Activated CD4-positive, alpha-beta memory T cell treated with anti-CD3 and anti-CD28 coated beads, Interleukin-2, amount 10 ng/mL, durations not matched to agents 7 days and 5 days (primary cell): ENCODE measurements around the gene ERC1. TPM values are rescaled to one million over a fixed set of nuclear protein-coding genes. Genes with fewer than 3 reads are reported as not detected.
"Not testable (repeated sequence)": the region's sequence is repeated elsewhere in the genome, so short reads cannot be mapped to it uniquely, and the experiment has no call there.

Source experiments
- CTCF ChIA-PET: fragments of 350-600 bp; sonication (Branson Sonifier 250); formaldehyde crosslinking; loops from one replicate; lab custom pipeline; 2021; ENCODE audit warnings: antibody characterized with exemption, inconsistent platforms; lab: Charles Lee
- POLR2A ChIA-PET: fragments of 350-600 bp; sonication (Branson Sonifier 250); formaldehyde crosslinking; loops from one replicate; lab custom pipeline; 2021; ENCODE audit warnings: antibody characterized with exemption; lab: Charles Lee
- DNase-seq: peaks from one replicate; pipeline ENCODE4 v3.0.0-alpha.2; 2020
- H3K27ac Mint-ChIP-seq: one replicate; pipeline ENCODE4 v1.8.0; 2021; ENCODE audit warnings: mild to moderate bottlenecking, mixed read lengths
- H3K27me3 Mint-ChIP-seq: one replicate; pipeline ENCODE4 v1.8.0; 2021; ENCODE audit warnings: mixed read lengths
- H3K36me3 Mint-ChIP-seq: one replicate; pipeline ENCODE4 v1.8.0; 2021; ENCODE audit warnings: low read depth, mixed read lengths
- H3K4me1 Mint-ChIP-seq: one replicate; pipeline ENCODE4 v1.8.0; 2021; ENCODE audit warnings: mixed read lengths
- H3K4me3 Mint-ChIP-seq: one replicate; pipeline ENCODE4 v1.8.0; 2021; ENCODE audit warnings: mild to moderate bottlenecking, mixed read lengths
- H3K9me3 Mint-ChIP-seq: one replicate; pipeline ENCODE4 v1.8.0; 2021; ENCODE audit warnings: mixed read lengths
- total RNA-seq, 2 experiments: library from RNA; stranded (reverse); gene quantifications; one replicate each; pipeline ENCODE4 v1.2.3, GENCODE V29; 2021

Gene ERC1
- total RNA-seq, 2 experiments from 2014 or later: 33.5 to 37.9 TPM

DNA sequence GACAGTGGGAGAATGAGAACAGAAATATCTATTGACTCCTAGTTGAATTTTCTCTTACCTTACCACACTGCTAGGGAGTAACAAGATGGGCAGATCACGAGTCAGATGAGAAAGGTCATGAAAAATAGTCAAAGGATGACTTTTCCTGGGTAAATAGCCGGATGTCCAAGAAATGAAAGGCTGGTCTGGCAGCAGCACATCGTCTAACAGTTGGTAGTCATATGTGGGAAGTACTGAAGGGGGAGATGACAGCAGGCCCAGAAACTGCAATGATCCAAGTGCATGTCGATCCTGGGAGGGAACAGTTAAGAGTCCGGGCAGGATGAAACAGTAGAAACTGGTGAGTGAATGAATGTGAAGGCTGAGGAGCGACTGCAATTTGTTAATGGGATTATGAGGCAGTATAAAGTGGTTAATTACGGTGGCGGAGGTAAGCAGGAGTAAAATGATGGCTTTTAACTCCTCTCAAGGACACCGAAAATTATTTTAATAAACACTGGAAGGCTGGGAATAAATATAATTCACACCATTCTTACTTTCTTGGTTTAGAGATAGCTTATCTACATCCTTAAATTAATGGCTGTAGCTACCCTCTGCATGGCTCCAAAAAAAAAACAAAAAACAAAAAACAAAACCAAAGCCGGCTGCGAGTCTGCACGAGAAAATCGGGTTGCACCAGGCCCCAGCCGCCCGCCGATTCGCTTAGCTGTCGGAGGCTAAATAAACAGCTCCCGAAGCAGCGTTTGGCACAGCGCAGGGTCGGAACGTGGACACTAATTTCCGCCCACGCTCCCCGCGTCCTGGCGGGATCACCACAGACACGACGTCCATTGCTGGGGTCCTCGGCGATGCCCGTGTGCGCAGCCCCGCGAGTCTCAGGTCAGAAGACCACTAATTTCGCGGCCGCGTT lies 1.0 kb upstream of the ERC1 start:
- POLR2A ChIA-PET: interaction anchor here (0.7 to 3.7 kb wide), 6 partner anchors 38 to 611 kb away, joined by 3 to 28 read pairs (median 4); partner anchors contain the start of gene RAD52
- H3K4me3 Mint-ChIP-seq: peak overlapping the region; percentile 75
- CTCF ChIA-PET: interaction anchor here (0.6 to 2.4 kb wide), 8 partner anchors 26 to 588 kb away, joined by 3 to 10 read pairs (median 3); partner anchors contain the start of genes CCDC77 and RAD52
- H3K9me3 Mint-ChIP-seq: no peaks in the 10 kb centered on the region
- DNase-seq: peak; percentile 62
- H3K27me3 Mint-ChIP-seq: peaks cover 5% of the 10 kb centered on the region
- H3K4me1 Mint-ChIP-seq: peaks cover 34% of the 10 kb centered on the region
- H3K36me3 Mint-ChIP-seq: peaks cover 4% of the 10 kb centered on the region
- H3K27ac Mint-ChIP-seq: peak overlapping the region; percentile 63

DNA sequence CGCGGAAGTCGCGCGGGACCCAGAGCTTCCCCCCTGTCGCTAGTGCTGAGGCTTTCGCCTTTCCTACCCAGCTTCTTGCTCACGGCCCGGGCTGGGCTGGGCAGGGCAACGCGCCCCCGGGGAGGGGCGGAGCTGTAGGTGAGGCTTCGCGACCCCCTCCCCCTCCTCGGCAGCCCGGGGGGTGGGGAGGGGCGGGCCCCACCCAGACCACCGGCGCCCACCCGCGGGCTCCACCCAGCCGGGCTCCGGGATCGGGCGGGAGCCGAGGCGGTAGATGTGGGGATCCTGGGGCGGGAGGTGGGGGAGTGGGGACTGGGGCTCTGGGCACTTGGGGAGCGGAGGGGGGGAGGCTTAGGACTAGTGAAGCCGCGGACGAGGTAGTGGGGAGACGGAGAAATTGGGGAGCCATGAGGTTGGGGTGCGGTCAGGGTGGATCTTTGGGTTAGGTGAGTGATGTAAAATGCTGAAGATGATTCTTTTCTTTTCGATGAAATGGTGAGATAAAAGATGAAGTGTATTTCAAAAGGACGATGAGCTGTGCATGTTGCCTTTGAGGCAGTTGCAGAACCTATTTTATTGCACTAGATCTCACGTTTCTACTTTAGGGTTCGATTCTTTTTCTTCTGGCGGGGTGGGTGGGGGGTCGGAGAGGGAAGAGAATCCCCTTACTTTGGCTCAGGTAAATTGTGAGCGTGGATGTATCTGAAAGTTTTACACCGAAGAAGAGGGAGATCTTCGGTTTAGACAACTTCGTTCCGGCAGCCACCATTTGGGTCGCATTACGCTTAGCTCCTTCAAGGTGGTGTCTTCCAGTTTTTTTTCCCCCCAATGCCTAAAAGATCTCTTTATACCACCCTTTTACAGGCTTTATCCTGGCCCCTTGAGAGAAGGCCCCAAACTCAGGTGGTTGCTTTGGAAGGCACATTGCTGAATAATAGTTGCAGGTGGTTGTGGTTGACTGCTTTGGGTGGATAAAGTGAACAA lies 619 bp downstream of the ERC1 start:
- H3K27ac Mint-ChIP-seq: peak overlapping the region; percentile 84
- ChIA-PET CTCF (interaction anchor here (0.9 to 2.4 kb wide), 7 partner anchors 21 to 613 kb away, joined by 3 to 10 read pairs (median 3); partner anchors contain the start of gene RAD52), POLR2A (interaction anchor here (0.6 to 3.7 kb wide), 14 partner anchors 10 to 591 kb away, joined by 3 to 28 read pairs (median 3); partner anchors contain the start of gene RAD52)
- peak; percentile 54 for DNase-seq
- peaks cover 5% of the 10 kb centered on the region for H3K27me3 Mint-ChIP-seq
- no peaks in the 10 kb centered on the region for H3K9me3 Mint-ChIP-seq
- peaks cover 40% of the 10 kb centered on the region for H3K4me1 Mint-ChIP-seq
- peaks cover 4% of the 10 kb centered on the region for H3K36me3 Mint-ChIP-seq
- H3K4me3 Mint-ChIP-seq: peak overlapping the region; percentile 85

DNA sequence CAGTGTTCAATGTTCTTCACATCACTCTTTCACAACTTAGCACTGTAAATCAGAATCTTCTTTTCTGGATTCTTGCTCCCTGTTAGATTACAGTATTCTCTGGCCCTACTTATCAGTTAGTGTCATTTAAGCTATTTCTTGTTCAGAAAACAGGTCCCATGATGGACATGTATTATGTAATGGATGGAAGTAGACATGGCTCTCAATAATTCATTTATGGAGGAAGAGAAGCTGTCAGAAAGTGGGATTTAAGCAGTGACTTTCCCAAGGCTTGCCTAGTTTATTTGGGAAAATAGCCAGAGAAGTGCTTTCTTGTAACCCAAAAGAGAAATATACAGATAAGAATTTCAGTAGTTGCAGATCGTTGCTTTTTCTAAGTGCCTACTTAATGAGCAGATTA lies 1.6 kb downstream of the ERC1 start:
- H3K4me1 Mint-ChIP-seq: peaks cover 44% of the 10 kb centered on the region
- H3K27ac Mint-ChIP-seq: no peak overlapping the region
- CTCF ChIA-PET: interaction anchor here (1.0 to 1.3 kb wide), 4 partner anchors 22 to 612 kb away, joined by 3 read pairs; partner anchors contain the start of gene RAD52
- no peak for DNase-seq
- H3K36me3 Mint-ChIP-seq: peaks cover 4% of the 10 kb centered on the region
- H3K9me3 Mint-ChIP-seq: no peaks in the 10 kb centered on the region
- peak overlapping the region; percentile 85 for H3K4me3 Mint-ChIP-seq
- H3K27me3 Mint-ChIP-seq: peaks cover 5% of the 10 kb centered on the region
- POLR2A ChIA-PET: interaction anchor here (0.8 to 3.7 kb wide), 2 partner anchors 11 to 43 kb away, joined by 3 to 28 read pairs; partner anchors contain the start of gene RAD52

DNA sequence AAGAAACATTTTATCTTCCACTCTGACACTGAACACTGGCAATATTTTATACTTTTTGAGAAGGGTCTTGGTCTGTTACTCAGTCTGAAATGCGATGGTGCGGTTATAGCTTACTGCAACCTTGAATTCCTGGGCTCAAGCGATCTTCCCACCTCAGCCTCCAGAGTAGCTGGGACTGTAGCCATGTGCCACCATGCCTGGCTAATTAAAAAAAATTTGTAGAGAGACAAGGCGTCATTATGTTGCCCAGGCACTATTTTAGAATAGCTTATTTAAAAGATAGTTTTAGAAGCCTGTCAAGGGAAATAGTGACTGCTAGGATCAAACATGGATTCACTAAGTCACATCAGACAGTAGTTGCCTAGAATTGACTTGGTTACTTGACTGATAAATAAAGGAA lies 5.9 kb downstream of the ERC1 start:
- Mint-ChIP-seq H3K27ac (no peak overlapping the region), H3K27me3 (no peaks in the 10 kb centered on the region), H3K4me1 (peaks cover 29% of the 10 kb centered on the region), H3K4me3 (no peak overlapping the region), H3K36me3 (peaks cover 7% of the 10 kb centered on the region), H3K9me3 (no peaks in the 10 kb centered on the region)
- no peak for DNase-seq
- POLR2A ChIA-PET: no interaction called here
- CTCF ChIA-PET: interaction anchor here (0.6 to 1.5 kb wide), 2 partner anchors 103 to 121 kb away, joined by 4 to 5 read pairs; no protein-coding TSS in a partner anchor

- POLR2A ChIA-PET: no interaction called here
- H3K9me3 Mint-ChIP-seq: no peaks in the 10 kb centered on the region
- no peaks in the 10 kb centered on the region for H3K27me3 Mint-ChIP-seq
- no peak overlapping the region for H3K4me3 Mint-ChIP-seq
- peaks cover 23% of the 10 kb centered on the region for H3K4me1 Mint-ChIP-seq
- H3K27ac Mint-ChIP-seq: no peak overlapping the region
- H3K36me3 Mint-ChIP-seq: peaks cover 7% of the 10 kb centered on the region
- no peak for DNase-seq
- CTCF ChIA-PET: interaction anchor here (1.1 to 1.5 kb wide), 2 partner anchors 121 to 546 kb away, joined by 3 to 4 read pairs; no protein-coding TSS in a partner anchor
Observed at GRCh38 chr12:997505-997904, 6.5 kb downstream of the ERC1 start.

DNA sequence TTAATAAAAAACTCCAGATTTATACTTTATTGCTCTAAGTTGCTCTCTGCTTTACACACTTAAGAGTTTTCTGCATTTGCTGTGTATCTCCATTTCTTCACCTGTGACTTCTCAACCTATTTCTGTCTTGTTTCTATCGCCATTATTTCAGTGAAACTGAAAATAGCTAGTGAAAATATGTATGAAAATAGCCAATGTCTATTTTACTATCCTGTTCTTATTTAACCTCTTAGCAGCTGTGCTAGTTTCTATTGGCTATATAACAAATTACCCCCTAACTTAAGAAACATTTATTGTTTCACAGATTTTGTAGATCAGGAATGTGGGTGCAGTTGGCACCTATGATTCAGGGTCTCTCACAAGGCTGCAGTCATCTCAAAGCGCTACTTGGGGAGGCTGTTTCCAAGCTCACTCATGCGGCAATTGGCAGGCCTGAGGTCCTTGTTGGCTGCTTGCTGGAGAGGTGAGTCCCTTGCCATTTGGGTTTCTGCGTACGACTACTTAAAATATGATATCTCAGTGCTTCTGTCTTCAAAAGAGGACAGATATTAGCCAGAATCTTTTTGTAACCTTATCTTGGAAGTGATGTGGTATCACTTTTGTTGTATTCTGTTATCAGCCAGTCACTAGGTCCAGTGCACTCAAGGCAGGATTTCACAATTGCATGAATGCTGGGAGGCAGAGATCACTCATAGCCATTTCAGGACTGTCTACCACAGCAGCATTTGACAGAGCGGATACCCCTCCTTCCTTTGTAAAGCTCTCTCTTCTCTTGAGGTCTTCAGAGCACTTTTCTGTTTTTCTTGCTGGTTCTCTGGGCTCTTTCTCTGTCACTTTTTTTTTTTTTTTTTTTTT lies 7.2 kb downstream of the ERC1 start:
- ChIA-PET CTCF (interaction anchor here (0.6 to 1.5 kb wide), 3 partner anchors 120 to 546 kb away, joined by 3 to 4 read pairs (median 3); no protein-coding TSS in a partner anchor), POLR2A (no interaction called here)
- no peak for DNase-seq
- H3K4me1 Mint-ChIP-seq: peaks cover 20% of the 10 kb centered on the region
- no peak overlapping the region for H3K4me3 Mint-ChIP-seq
- no peak overlapping the region for H3K27ac Mint-ChIP-seq
- peaks cover 7% of the 10 kb centered on the region for H3K36me3 Mint-ChIP-seq
- H3K27me3 Mint-ChIP-seq: no peaks in the 10 kb centered on the region
- no peaks in the 10 kb centered on the region for H3K9me3 Mint-ChIP-seq

DNA sequence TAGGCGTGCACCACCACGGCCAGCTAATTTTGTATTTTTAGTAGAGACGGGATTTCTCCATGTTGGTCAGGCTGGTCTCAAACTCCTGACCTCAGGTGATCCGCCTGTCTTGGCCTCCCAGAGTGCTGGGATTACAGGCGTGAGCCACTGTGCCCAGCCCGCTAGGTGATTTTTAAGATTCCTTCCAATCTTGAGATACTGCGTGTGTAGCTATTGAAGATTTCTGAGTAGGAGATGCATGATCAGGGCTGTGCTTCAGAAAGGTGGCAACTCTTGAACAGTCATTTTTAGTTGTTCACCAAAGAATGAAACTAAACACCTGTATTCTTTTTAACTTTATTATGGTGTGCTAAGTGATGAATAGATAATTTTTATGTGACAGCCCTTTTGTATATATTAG lies 8.7 kb downstream of the ERC1 start:
- H3K4me3 Mint-ChIP-seq, POLR2A ChIA-PET, H3K27me3 Mint-ChIP-seq, CTCF ChIA-PET, H3K27ac Mint-ChIP-seq, DNase-seq, H3K9me3 Mint-ChIP-seq: not testable (repeated sequence)
- Mint-ChIP-seq H3K36me3 (peaks cover 12% of the 10 kb centered on the region), H3K4me1 (peaks cover 20% of the 10 kb centered on the region)

- CTCF ChIA-PET: interaction anchor here (0.7 kb wide), 1 partner anchor 83 kb away, joined by 6 read pairs; no protein-coding TSS in a partner anchor
- Mint-ChIP-seq H3K36me3 (peaks cover 13% of the 10 kb centered on the region), H3K4me3 (no peak overlapping the region), H3K9me3 (no peaks in the 10 kb centered on the region), H3K4me1 (peaks cover 15% of the 10 kb centered on the region), H3K27ac (no peak overlapping the region), H3K27me3 (no peaks in the 10 kb centered on the region)
- DNase-seq: no peak
- POLR2A ChIA-PET: interaction anchor here (0.7 to 1.5 kb wide), 2 partner anchors 10 to 11 kb away, joined by 3 to 4 read pairs; partner anchors contain the start of gene ERC1
Observed at GRCh38 chr12:1001507-1001906, 10.5 kb downstream of the ERC1 start.

- Mint-ChIP-seq H3K9me3 (no peaks in the 10 kb centered on the region), H3K36me3 (peaks cover 13% of the 10 kb centered on the region), H3K27ac (no peak overlapping the region), H3K4me3 (no peak overlapping the region), H3K27me3 (no peaks in the 10 kb centered on the region), H3K4me1 (peaks cover 6% of the 10 kb centered on the region)
- ChIA-PET POLR2A (interaction anchor here (0.7 to 0.9 kb wide), 2 partner anchors 11 to 651 kb away, joined by 3 read pairs; no protein-coding TSS in a partner anchor), CTCF (interaction anchor here (0.8 to 0.9 kb wide), 2 partner anchors 89 to 198 kb away, joined by 3 to 4 read pairs; no protein-coding TSS in a partner anchor)
- DNase-seq: no peak
Observed at GRCh38 chr12:1003600-1004271, 12.7 kb downstream of the ERC1 start.

DNA sequence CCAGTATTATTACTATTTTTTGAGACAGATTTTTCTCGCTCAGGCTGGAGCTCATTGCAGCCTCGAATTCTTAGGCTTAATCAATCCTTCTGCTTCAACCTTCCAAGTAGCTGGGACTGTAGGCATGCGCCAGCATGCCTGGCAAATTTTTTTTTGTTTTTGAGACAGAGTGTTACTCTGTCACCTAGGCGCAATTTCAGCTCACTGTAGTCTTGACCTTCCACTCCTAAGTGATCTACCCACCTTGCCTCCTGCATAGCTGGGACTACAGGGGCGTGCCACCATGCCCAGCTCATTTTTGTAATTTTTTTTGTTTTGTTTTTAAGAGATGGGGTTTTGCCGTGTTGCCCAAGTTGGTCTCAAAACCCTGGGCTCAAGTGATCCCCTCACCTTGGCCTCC lies 15.2 kb downstream of the ERC1 start:
- Mint-ChIP-seq H3K36me3 (peaks cover 8% of the 10 kb centered on the region), H3K4me1 (no peaks in the 10 kb centered on the region), H3K27me3 (no peaks in the 10 kb centered on the region), H3K27ac (no peak overlapping the region), H3K9me3 (no peaks in the 10 kb centered on the region), H3K4me3 (no peak overlapping the region)
- ChIA-PET POLR2A (no interaction called here), CTCF (no interaction called here)
- DNase-seq: no peak

DNA sequence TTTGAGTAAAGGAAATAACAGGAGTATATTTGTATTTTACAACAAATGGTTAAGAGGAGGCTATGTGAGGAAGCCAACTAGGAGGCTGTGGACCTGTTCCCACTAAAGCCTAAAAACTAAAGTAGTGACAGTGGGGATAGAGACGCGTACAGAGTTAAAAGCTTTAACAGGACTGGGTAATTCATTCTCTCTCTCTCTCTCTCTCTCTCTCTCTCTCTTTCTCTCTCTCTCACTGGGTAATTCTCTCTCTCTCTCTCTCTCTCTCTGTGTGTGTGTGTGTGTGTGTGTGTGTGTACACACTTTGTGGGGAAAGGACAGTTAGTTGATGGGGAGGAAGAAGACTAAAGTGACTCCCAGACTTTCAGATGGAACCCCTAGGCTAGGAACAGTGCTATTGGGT lies 16.3 kb downstream of the ERC1 start:
- POLR2A ChIA-PET: no interaction called here

More for the DNA sequence above, 16.3 kb downstream of the ERC1 start:
- peaks cover 6% of the 10 kb centered on the region for H3K36me3 Mint-ChIP-seq
- no peak overlapping the region for H3K27ac Mint-ChIP-seq
- no peak overlapping the region for H3K4me3 Mint-ChIP-seq
- no peaks in the 10 kb centered on the region for H3K9me3 Mint-ChIP-seq
- H3K27me3 Mint-ChIP-seq: no peaks in the 10 kb centered on the region
- CTCF ChIA-PET: no interaction called here
- DNase-seq: no peak
- no peaks in the 10 kb centered on the region for H3K4me1 Mint-ChIP-seq
